Endodermal cell (in vitro differentiated cells): ENCODE measurements around the gene RASGEF1B. TPM values are rescaled to one million over a fixed set of nuclear protein-coding genes. Genes with fewer than 3 reads are reported as not detected.

Experiments used
- DNase-seq: peaks from one replicate; pipeline ENCODE4 v3.0.0-alpha.2; 2017
- H3K27ac ChIP-seq: 2 replicates; pipeline ENCODE4 v1.5.1; 2013; ENCODE audit warnings: mild to moderate bottlenecking, low read depth, low read length, moderate library complexity
- H3K27me3 ChIP-seq: 2 replicates; pipeline ENCODE4 v1.6.1; 2013; ENCODE audit warnings: mild to moderate bottlenecking, low read length, moderate library complexity; ENCODE audit not compliant: insufficient read depth, control insufficient read depth, poor library complexity, severe bottlenecking
- H3K36me3 ChIP-seq: 2 replicates; pipeline ENCODE4 v1.7.0; 2013; ENCODE audit warnings: mild to moderate bottlenecking, low read length, moderate library complexity; ENCODE audit not compliant: control insufficient read depth, insufficient read depth
- H3K4me1 ChIP-seq: one replicate; pipeline ENCODE4 v1.7.0; 2013; ENCODE audit warnings: low read length; ENCODE audit not compliant: control insufficient read depth, insufficient read depth
- H3K4me3 ChIP-seq: 2 replicates; pipeline ENCODE4 v1.5.1; 2013; ENCODE audit warnings: mild to moderate bottlenecking, low read length, moderate library complexity
- H3K9ac ChIP-seq: 2 replicates; pipeline ENCODE4 v1.6.1; 2013; ENCODE audit warnings: mild to moderate bottlenecking, low read length, moderate library complexity; ENCODE audit not compliant: poor library complexity, severe bottlenecking; ENCODE audit errors: extremely low read depth
- H3K9me3 ChIP-seq: 2 replicates; pipeline ENCODE4 v1.6.1; 2013; ENCODE audit warnings: mild to moderate bottlenecking, low read length, moderate library complexity; ENCODE audit not compliant: control insufficient read depth
- H3K27ac Mint-ChIP-seq: 2 replicates; pipeline ENCODE4 v1.8.0; 2020; ENCODE audit warnings: mixed read lengths
- H3K27me3 Mint-ChIP-seq: 2 replicates; pipeline ENCODE4 v1.8.0; 2021; ENCODE audit warnings: mild to moderate bottlenecking, mixed read lengths; ENCODE audit not compliant: insufficient read depth
- H3K36me3 Mint-ChIP-seq: 2 replicates; pipeline ENCODE4 v1.8.0; 2020; ENCODE audit warnings: low read depth, mixed read lengths
- H3K4me1 Mint-ChIP-seq: 2 replicates; pipeline ENCODE4 v1.8.0; 2020; ENCODE audit warnings: mixed read lengths
- H3K4me3 Mint-ChIP-seq: 2 replicates; pipeline ENCODE4 v1.8.0; 2020; ENCODE audit warnings: mild to moderate bottlenecking, moderate library complexity, mixed read lengths
- H3K9me3 Mint-ChIP-seq: 2 replicates; pipeline ENCODE4 v1.8.0; 2020; ENCODE audit warnings: mild to moderate bottlenecking, mixed read lengths
- CTCF ChIP-seq: fragments of 200-600 bp; sonication (generic); conservative IDR thresholded peaks from 2 replicates; pipeline ENCODE4 v1.5.0; 2021; ENCODE audit warnings: antibody characterized with exemption, mild to moderate bottlenecking
- WGBS, 2 experiments: methylation state at CpG; one replicate each; pipeline versions ENCODE4 v1.1.5 to v1.1.7; 2013; ENCODE audit warnings: missing lambda C conversion rate in 2 of 2, mixed read lengths in 1 of 2; ENCODE audit not compliant: insufficient coverage in 1 of 2, insufficient read length in 1 of 2; 5-methylcytosine and 5-hydroxymethylcytosine counted together
- total RNA-seq, 2 donors: library from RNA; stranded (reverse); fragmentation: NEBNext Ultra II Directional in 1 of 2; extraction: Animal tissue kit (Norgen Biotek cat#: 25700) in 1 of 2; gene quantifications; 2 replicates in 1 of 2; 3 replicates in 1 of 2; pipeline ENCODE4 v1.2.1, GENCODE V29; 2021

RASGEF1B gene
- total RNA-seq, 2 donors from 2014 or later = 15.3 to 26.7 TPM

GRCh38 chr4:81470456-81471297, 1.0 kb downstream of the RASGEF1B start:
- Histone ChIP-seq H3K27ac (no peak overlapping the region), H3K36me3 (no peaks in the 10 kb centered on the region), H3K4me3 (peak overlapping the region; percentile 92), H3K27me3 (no peaks in the 10 kb centered on the region), H3K9me3 (peaks cover 6% of the 10 kb centered on the region), H3K4me1 (peaks cover 9% of the 10 kb centered on the region), H3K9ac (peak overlapping the region; percentile 40)
- Mint-ChIP-seq H3K4me3 (peak overlapping the region; percentile 83), H3K9me3 (peaks cover 11% of the 10 kb centered on the region), H3K27me3 (no peaks in the 10 kb centered on the region), H3K27ac (peak overlapping the region; percentile 85), H3K4me1 (peaks cover 39% of the 10 kb centered on the region), H3K36me3 (no peaks in the 10 kb centered on the region)
- DNase-seq = peak; percentile 81
- WGBS, 2 experiments = 6 to 9% methylated on average over 12 to 31 of the region's 31 CpGs
- no peak for TF ChIP-seq CTCF

- Mint-ChIP-seq H3K27me3 (no peaks in the 10 kb centered on the region), H3K4me1 (peaks cover 46% of the 10 kb centered on the region), H3K36me3 (no peaks in the 10 kb centered on the region), H3K4me3 (peak overlapping the region; percentile 83), H3K27ac (peak overlapping the region; percentile 85), H3K9me3 (peaks cover 8% of the 10 kb centered on the region)
- H3K27ac ChIP-seq = no peak overlapping the region
- 61 to 66% methylated on average over 7 of the region's 7 CpGs for WGBS, 2 experiments
- peaks cover 9% of the 10 kb centered on the region for H3K4me1 ChIP-seq
- peak overlapping the region; percentile 92 for H3K4me3 ChIP-seq
- DNase-seq = no peak
- TF ChIP-seq CTCF = no peak
- peaks cover 6% of the 10 kb centered on the region for H3K9me3 ChIP-seq
- peak overlapping the region; percentile 40 for H3K9ac ChIP-seq
- H3K27me3 ChIP-seq = no peaks in the 10 kb centered on the region
- no peaks in the 10 kb centered on the region for H3K36me3 ChIP-seq
Observed at GRCh38 chr4:81469781-81470455, 1.8 kb downstream of the RASGEF1B start.

GRCh38 chr4:81468678-81469077, 3.0 kb downstream of the RASGEF1B start:
- no peak for TF ChIP-seq CTCF
- no peaks in the 10 kb centered on the region for H3K9me3 ChIP-seq
- H3K4me3 ChIP-seq = peak overlapping the region; percentile 92
- H3K4me3 Mint-ChIP-seq = peak overlapping the region; percentile 83
- H3K27ac ChIP-seq = no peak overlapping the region
- no peaks in the 10 kb centered on the region for H3K27me3 ChIP-seq
- 69 to 83% methylated on average over 2 of the region's 2 CpGs for WGBS, 2 experiments
- H3K4me1 ChIP-seq = peaks cover 4% of the 10 kb centered on the region
- H3K9ac ChIP-seq = no peak overlapping the region
- H3K9me3 Mint-ChIP-seq = no peaks in the 10 kb centered on the region
- no peak for DNase-seq
- H3K27ac Mint-ChIP-seq = no peak overlapping the region
- no peaks in the 10 kb centered on the region for H3K27me3 Mint-ChIP-seq
- no peaks in the 10 kb centered on the region for H3K36me3 ChIP-seq
- peaks cover 54% of the 10 kb centered on the region for H3K4me1 Mint-ChIP-seq
- H3K36me3 Mint-ChIP-seq = no peaks in the 10 kb centered on the region
